Stomach smooth muscle (tissue), 2 donors: ENCODE data around the gene ADGRA3.
"Not testable (repeated sequence)": the region's sequence is repeated elsewhere in the genome, so short reads cannot be mapped to it uniquely, and the experiment has no call there.

Experiments used
- H3K27ac ChIP-seq: one replicate; pipeline ENCODE4 v1.7.0; 2013; ENCODE audit warnings: mild to moderate bottlenecking, low read length, inconsistent platforms
- H3K27me3 ChIP-seq, 2 donors: one replicate each; pipeline ENCODE4 v1.7.0; 2013; ENCODE audit warnings: low read length in 2 of 2; ENCODE audit not compliant: insufficient read depth in 2 of 2, control insufficient read depth in 1 of 2
- H3K36me3 ChIP-seq, 2 donors: one replicate each; pipeline ENCODE4 v1.7.0; 2013; ENCODE audit warnings: low read length in 2 of 2; ENCODE audit not compliant: control insufficient read depth in 2 of 2, insufficient read depth in 2 of 2
- H3K4me1 ChIP-seq: one replicate; pipeline ENCODE4 v1.7.0; 2013; ENCODE audit warnings: low read length; ENCODE audit not compliant: control insufficient read depth, insufficient read depth
- H3K4me3 ChIP-seq, 2 donors: one replicate each; pipeline ENCODE4 v1.7.0; 2013; ENCODE audit warnings: low read length in 2 of 2
- H3K9ac ChIP-seq, 2 donors: one replicate each; pipeline ENCODE4 v1.7.0; 2013; ENCODE audit warnings: low read length in 2 of 2, mild to moderate bottlenecking in 1 of 2
- H3K9me3 ChIP-seq, 2 donors: one replicate each; pipeline ENCODE4 v1.7.0; 2013; ENCODE audit warnings: low read length in 2 of 2; ENCODE audit not compliant: control insufficient read depth in 2 of 2
- donor health status: healthy.
- donor health status: Pancreatic carcinoma.

The ADGRA3 gene

GRCh38 chr4:22482250-22483127 is 33.4 kb downstream of the ADGRA3 start:
- H3K4me1 ChIP-seq: peaks cover 4% of the 10 kb centered on the region
- H3K9ac ChIP-seq: no peak overlapping the region
- H3K9me3 ChIP-seq: no peaks in the 10 kb centered on the region
- H3K4me3 ChIP-seq: no peak overlapping the region
- H3K36me3 ChIP-seq: no peaks in the 10 kb centered on the region
- no peak overlapping the region for H3K27ac ChIP-seq
- H3K27me3 ChIP-seq: no peaks in the 10 kb centered on the region

- no peaks in the 10 kb centered on the region for H3K9me3 ChIP-seq
- no peak overlapping the region for H3K9ac ChIP-seq
- no peak overlapping the region for H3K4me3 ChIP-seq
- H3K36me3 ChIP-seq: no peaks in the 10 kb centered on the region
- peaks cover 4% of the 10 kb centered on the region for H3K4me1 ChIP-seq
- no peaks in the 10 kb centered on the region for H3K27me3 ChIP-seq
- no peak overlapping the region for H3K27ac ChIP-seq
Observed at GRCh38 chr4:22480675-22481327, 35.1 kb downstream of the ADGRA3 start.

GRCh38 chr4:22478426-22478825 is 37.4 kb downstream of the ADGRA3 start:
- Histone ChIP-seq H3K4me1 (peaks cover 4% of the 10 kb centered on the region), H3K27ac (no peak overlapping the region), H3K36me3 (no peaks in the 10 kb centered on the region), H3K9me3 (no peaks in the 10 kb centered on the region), H3K9ac (no peak overlapping the region), H3K27me3 (no peaks in the 10 kb centered on the region), H3K4me3 (no peak overlapping the region)

- H3K9me3 ChIP-seq: no peaks in the 10 kb centered on the region
- no peak overlapping the region for H3K27ac ChIP-seq
- no peaks in the 10 kb centered on the region for H3K36me3 ChIP-seq
- peaks cover 4% of the 10 kb centered on the region for H3K4me1 ChIP-seq
- no peak overlapping the region for H3K9ac ChIP-seq
- H3K27me3 ChIP-seq: no peaks in the 10 kb centered on the region
- H3K4me3 ChIP-seq: no peak overlapping the region
Observed at GRCh38 chr4:22477813-22478182, 38.1 kb downstream of the ADGRA3 start.

GRCh38 chr4:22477136-22477812 is 38.6 kb downstream of the ADGRA3 start:
- Histone ChIP-seq H3K4me3 (no peak overlapping the region), H3K4me1 (peaks cover 4% of the 10 kb centered on the region), H3K9me3 (no peaks in the 10 kb centered on the region), H3K36me3 (no peaks in the 10 kb centered on the region), H3K9ac (no peak overlapping the region), H3K27ac (no peak overlapping the region), H3K27me3 (no peaks in the 10 kb centered on the region)

GRCh38 chr4:22476011-22476410 is 39.9 kb downstream of the ADGRA3 start:
- peaks cover 4% of the 10 kb centered on the region for H3K4me1 ChIP-seq
- no peaks in the 10 kb centered on the region for H3K27me3 ChIP-seq
- no peaks in the 10 kb centered on the region for H3K36me3 ChIP-seq

GRCh38 chr4:22475311-22475646 is 40.6 kb downstream of the ADGRA3 start:
- not testable (repeated sequence) for H3K36me3 ChIP-seq, H3K27ac ChIP-seq, H3K4me1 ChIP-seq, H3K9ac ChIP-seq, H3K27me3 ChIP-seq, H3K9me3 ChIP-seq, H3K4me3 ChIP-seq

More at GRCh38 chr4:22476011-22476410, 39.9 kb downstream of the ADGRA3 start:
- Histone ChIP-seq H3K4me3 (no peak overlapping the region), H3K9ac (no peak overlapping the region), H3K27ac (no peak overlapping the region), H3K9me3 (no peaks in the 10 kb centered on the region)

- no peaks in the 10 kb centered on the region for H3K4me1 ChIP-seq
Observed at GRCh38 chr4:22474636-22475310, 41.1 kb downstream of the ADGRA3 start.

GRCh38 chr4:22473268-22473667 is 42.6 kb downstream of the ADGRA3 start:
- Histone ChIP-seq H3K4me3 (no peak overlapping the region), H3K9ac (no peak overlapping the region), H3K27me3 (no peaks in the 10 kb centered on the region), H3K36me3 (no peaks in the 10 kb centered on the region), H3K9me3 (no peaks in the 10 kb centered on the region), H3K27ac (no peak overlapping the region), H3K4me1 (no peaks in the 10 kb centered on the region)

More at GRCh38 chr4:22474636-22475310, 41.1 kb downstream of the ADGRA3 start:
- no peaks in the 10 kb centered on the region for H3K27me3 ChIP-seq
- no peak overlapping the region for H3K27ac ChIP-seq
- no peak overlapping the region for H3K9ac ChIP-seq
- no peak overlapping the region for H3K4me3 ChIP-seq
- H3K9me3 ChIP-seq: no peaks in the 10 kb centered on the region
- no peaks in the 10 kb centered on the region for H3K36me3 ChIP-seq

GRCh38 chr4:22471999-22472461 is 43.8 kb downstream of the ADGRA3 start:
- Histone ChIP-seq H3K27ac (no peak overlapping the region), H3K4me1 (no peaks in the 10 kb centered on the region), H3K9ac (no peak overlapping the region)

More at GRCh38 chr4:22471999-22472461, 43.8 kb downstream of the ADGRA3 start:
- Histone ChIP-seq H3K36me3 (peaks cover 0 to 2% of the 10 kb centered on the region in 2 donors), H3K9me3 (no peaks in the 10 kb centered on the region), H3K4me3 (no peak overlapping the region), H3K27me3 (no peaks in the 10 kb centered on the region)
